Measurements from ENCODE around the gene OR8J1. TPM values are rescaled to one million over a fixed set of nuclear protein-coding genes. Genes with fewer than 3 reads are reported as not detected.
"Not testable (repeated sequence)": the region's sequence is repeated elsewhere in the genome, so short reads cannot be mapped to it uniquely, and the experiment has no call there.

OR8J1 gene
- total and polyA plus RNA-seq, 5 donors from 2014 or later = not detected

DNA sequence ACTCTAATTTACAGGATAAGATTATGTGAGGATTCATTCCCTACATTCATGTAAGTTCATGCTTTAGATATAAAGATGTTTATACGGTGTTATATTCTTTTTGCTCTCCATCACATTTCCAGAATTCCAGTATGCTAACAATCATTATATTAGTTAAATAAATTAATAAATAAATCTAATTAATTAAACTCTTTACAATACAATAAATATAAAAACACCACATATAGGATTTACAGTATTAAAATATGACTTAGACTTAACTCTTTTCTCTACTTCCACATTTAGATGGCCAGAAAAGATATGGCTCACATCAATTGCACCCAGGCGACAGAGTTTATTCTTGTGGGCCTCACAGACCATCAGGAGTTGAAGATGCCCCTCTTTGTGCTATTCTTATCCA, 21.2 kb downstream of the OR8J1 start, which contains the start of gene OR8U1:
Gene OR8U1 (plus strand): TSS at position 301 of the 400 bp plus-strand sequence. CDS start 0 bp downstream, at position 301.
- no peaks in the 10 kb centered on the region for H3K4me1 ChIP-seq (ENCODE audit: control insufficient read depth, insufficient read depth, low read length, poor library complexity, severe bottlenecking)
- no peaks in the 10 kb centered on the region for H3K4me1 Mint-ChIP-seq
- ATAC-seq (ENCODE audit: low read depth in 2 of 2) (no peak), DNase-seq (no peak)
- peak within 1 kb of the TSS in 1 of 4 donors; percentile 1 for H3K4me3 Mint-ChIP-seq
- no peak within 1 kb of the TSS for H3K27ac Mint-ChIP-seq
- H3K27ac ChIP-seq (ENCODE audit: insufficient read depth, low read length, poor library complexity, severe bottlenecking) = no peak within 1 kb of the TSS
- H3K27me3 Mint-ChIP-seq = no peaks in the 10 kb centered on the region
- no peaks in the 10 kb centered on the region for H3K36me3 Mint-ChIP-seq
- H3K9me3 ChIP-seq (ENCODE audit: control insufficient read depth in 2 of 2, low read length in 2 of 2) = no peaks in the 10 kb centered on the region
- H3K27me3 ChIP-seq (ENCODE audit: control insufficient read depth, insufficient read depth, low read length) = no peaks in the 10 kb centered on the region
- peaks cover 3 to 30% (median 9%) of the 10 kb centered on the region in 7 donors for H3K9me3 Mint-ChIP-seq
- no peaks in the 10 kb centered on the region for H3K36me3 ChIP-seq (ENCODE audit: control insufficient read depth, insufficient read depth, low read length)
- no peak within 1 kb of the TSS for H3K4me3 ChIP-seq (ENCODE audit: low read depth, low read length)

DNA sequence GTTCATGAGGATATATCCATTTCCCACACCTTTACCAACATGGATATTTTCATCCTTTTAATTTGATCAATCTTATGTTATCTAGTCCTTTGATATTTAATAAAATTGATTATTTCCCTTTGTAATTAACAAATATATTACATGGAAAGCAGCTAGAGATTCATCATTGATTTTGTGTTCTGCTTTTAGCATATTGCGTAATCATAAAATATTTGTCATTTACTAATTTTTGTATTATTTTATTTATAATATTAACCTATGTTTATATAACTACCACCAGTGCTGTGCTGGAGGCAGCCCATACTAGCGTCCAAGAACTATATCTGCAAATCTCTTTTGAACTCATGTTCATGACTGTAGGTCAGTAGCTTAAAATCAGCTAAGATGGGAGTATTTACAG, 26.0 kb downstream of the OR8J1 start:
- peaks cover 1 to 23% (median 8%) of the 10 kb centered on the region in 7 donors for H3K9me3 Mint-ChIP-seq
- ATAC-seq (ENCODE audit: low read depth in 2 of 2) (no peak), DNase-seq (no peak)
- H3K4me1 ChIP-seq (ENCODE audit: control insufficient read depth, insufficient read depth, low read length, poor library complexity, severe bottlenecking) = no peaks in the 10 kb centered on the region
- no peak overlapping the region for H3K27ac Mint-ChIP-seq
- no peak overlapping the region for H3K4me3 Mint-ChIP-seq
- H3K27ac ChIP-seq (ENCODE audit: insufficient read depth, low read length, poor library complexity, severe bottlenecking) = no peak overlapping the region
- no peaks in the 10 kb centered on the region for H3K36me3 Mint-ChIP-seq
- no peaks in the 10 kb centered on the region for H3K9me3 ChIP-seq (ENCODE audit: control insufficient read depth in 2 of 2, low read length in 2 of 2)
- H3K4me1 Mint-ChIP-seq = no peaks in the 10 kb centered on the region
- no peak overlapping the region for H3K4me3 ChIP-seq (ENCODE audit: low read depth, low read length)
- no peaks in the 10 kb centered on the region for H3K27me3 ChIP-seq (ENCODE audit: control insufficient read depth, insufficient read depth, low read length)
- no peaks in the 10 kb centered on the region for H3K36me3 ChIP-seq (ENCODE audit: control insufficient read depth, insufficient read depth, low read length)
- H3K27me3 Mint-ChIP-seq = no peaks in the 10 kb centered on the region

GRCh38 chr11:56394381-56394780, 40.3 kb downstream of the OR8J1 start:
- no peaks in the 10 kb centered on the region for H3K36me3 ChIP-seq (ENCODE audit: control insufficient read depth, insufficient read depth, low read length)
- H3K4me1 ChIP-seq (ENCODE audit: control insufficient read depth, insufficient read depth, low read length, poor library complexity, severe bottlenecking) = no peaks in the 10 kb centered on the region
- Mint-ChIP-seq H3K27me3 (no peaks in the 10 kb centered on the region), H3K36me3 (no peaks in the 10 kb centered on the region), H3K4me1 (no peaks in the 10 kb centered on the region), H3K27ac (no peak overlapping the region), H3K9me3 (peaks cover 0 to 13% (median 7%) of the 10 kb centered on the region in 7 donors), H3K4me3 (no peak overlapping the region)
- DNase-seq (no peak), ATAC-seq (ENCODE audit: low read depth in 2 of 2) (no peak)
- H3K27me3 ChIP-seq (ENCODE audit: control insufficient read depth, insufficient read depth, low read length) = no peaks in the 10 kb centered on the region
- no peak overlapping the region for H3K27ac ChIP-seq (ENCODE audit: insufficient read depth, low read length, poor library complexity, severe bottlenecking)
- peaks cover 2 to 14% of the 10 kb centered on the region in 2 experiments for H3K9me3 ChIP-seq (ENCODE audit: control insufficient read depth in 2 of 2, low read length in 2 of 2)
- H3K4me3 ChIP-seq (ENCODE audit: low read depth, low read length) = no peak overlapping the region

GRCh38 chr11:56396047-56396446, 42.0 kb downstream of the OR8J1 start:
- Mint-ChIP-seq H3K27ac (no peak overlapping the region), H3K27me3 (no peaks in the 10 kb centered on the region), H3K4me1 (no peaks in the 10 kb centered on the region), H3K9me3 (peaks cover 0 to 13% (median 8%) of the 10 kb centered on the region in 7 donors), H3K36me3 (no peaks in the 10 kb centered on the region), H3K4me3 (no peak overlapping the region)
- H3K4me3 ChIP-seq (ENCODE audit: low read depth, low read length) = no peak overlapping the region
- no peaks in the 10 kb centered on the region for H3K4me1 ChIP-seq (ENCODE audit: control insufficient read depth, insufficient read depth, low read length, poor library complexity, severe bottlenecking)
- no peak for ATAC-seq (ENCODE audit: low read depth in 2 of 2)
- H3K27ac ChIP-seq (ENCODE audit: insufficient read depth, low read length, poor library complexity, severe bottlenecking) = no peak overlapping the region
- DNase-seq = no peak
- peaks cover 2 to 14% of the 10 kb centered on the region in 2 experiments for H3K9me3 ChIP-seq (ENCODE audit: control insufficient read depth in 2 of 2, low read length in 2 of 2)
- no peaks in the 10 kb centered on the region for H3K36me3 ChIP-seq (ENCODE audit: control insufficient read depth, insufficient read depth, low read length)
- H3K27me3 ChIP-seq (ENCODE audit: control insufficient read depth, insufficient read depth, low read length) = no peaks in the 10 kb centered on the region

- ATAC-seq (ENCODE audit: low read depth in 2 of 2); H3K27ac ChIP-seq (ENCODE audit: insufficient read depth, low read length, poor library complexity, severe bottlenecking); H3K36me3 Mint-ChIP-seq; H3K27me3 Mint-ChIP-seq; H3K27ac Mint-ChIP-seq; H3K4me3 ChIP-seq (ENCODE audit: low read depth, low read length); H3K36me3 ChIP-seq (ENCODE audit: control insufficient read depth, insufficient read depth, low read length); H3K27me3 ChIP-seq (ENCODE audit: control insufficient read depth, insufficient read depth, low read length); H3K4me1 Mint-ChIP-seq; H3K4me1 ChIP-seq (ENCODE audit: control insufficient read depth, insufficient read depth, low read length, poor library complexity, severe bottlenecking); H3K4me3 Mint-ChIP-seq; H3K9me3 ChIP-seq (ENCODE audit: control insufficient read depth in 2 of 2, low read length in 2 of 2); DNase-seq: not testable (repeated sequence)
- H3K9me3 Mint-ChIP-seq = peaks cover 0 to 23% (median 8%) of the 10 kb centered on the region in 7 donors
Measured at GRCh38 chr11:56401858-56402461, 47.9 kb downstream of the OR8J1 start.

DNA sequence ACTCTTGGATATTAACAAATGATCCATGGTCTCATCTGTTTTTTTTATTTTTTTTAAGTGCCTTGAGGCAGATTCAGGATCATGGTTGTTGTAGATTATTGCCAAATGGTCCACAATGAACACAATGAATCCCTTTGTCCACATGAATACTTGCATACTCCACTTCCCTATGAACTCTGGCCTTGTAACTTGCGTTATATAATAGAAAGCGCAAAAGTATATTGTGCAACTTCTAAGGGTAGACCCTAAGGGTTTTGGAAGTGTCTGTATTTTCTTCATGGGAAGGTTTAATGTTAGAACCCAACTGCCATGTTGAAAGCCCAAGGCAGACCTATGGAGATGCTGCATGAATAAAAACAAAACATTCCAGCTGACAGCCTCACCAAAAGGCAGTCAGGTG, 50.3 kb downstream of the OR8J1 start:
- H3K36me3 ChIP-seq (ENCODE audit: control insufficient read depth, insufficient read depth, low read length) = no peaks in the 10 kb centered on the region
- H3K4me3 Mint-ChIP-seq = no peak overlapping the region
- no peak for ATAC-seq (ENCODE audit: low read depth in 2 of 2)

DNA sequence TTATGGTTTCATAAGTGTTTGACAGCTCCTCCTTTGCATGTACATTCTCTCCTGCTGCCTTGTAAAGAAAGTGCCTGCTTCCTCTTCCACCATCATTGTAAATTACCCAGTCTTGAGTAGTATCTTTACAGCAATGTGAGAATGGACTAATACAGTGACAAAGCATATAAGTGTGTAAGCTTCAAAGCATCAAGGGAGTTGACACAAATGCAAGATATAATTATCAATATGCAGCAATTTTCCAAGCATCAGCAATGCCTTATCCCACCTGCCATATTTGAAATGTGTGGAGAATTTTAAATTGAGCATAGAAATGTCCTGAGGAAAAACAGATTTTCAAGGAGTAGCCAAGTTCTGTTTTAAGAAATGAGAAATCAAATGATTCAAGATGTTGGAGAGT, 56.7 kb downstream of the OR8J1 start:
- no peak for ATAC-seq (ENCODE audit: low read depth in 2 of 2)
- no peak overlapping the region for H3K4me3 Mint-ChIP-seq
- H3K9me3 Mint-ChIP-seq = peaks cover 4 to 40% (median 11%) of the 10 kb centered on the region in 7 donors
- no peak overlapping the region for H3K27ac ChIP-seq (ENCODE audit: insufficient read depth, low read length, poor library complexity, severe bottlenecking)
- no peaks in the 10 kb centered on the region for H3K36me3 Mint-ChIP-seq
- H3K4me3 ChIP-seq (ENCODE audit: low read depth, low read length) = no peak overlapping the region
- H3K27me3 Mint-ChIP-seq = no peaks in the 10 kb centered on the region
- DNase-seq = no peak
- no peaks in the 10 kb centered on the region for H3K36me3 ChIP-seq (ENCODE audit: control insufficient read depth, insufficient read depth, low read length)
- H3K4me1 Mint-ChIP-seq = no peaks in the 10 kb centered on the region
- H3K27me3 ChIP-seq (ENCODE audit: control insufficient read depth, insufficient read depth, low read length) = no peaks in the 10 kb centered on the region
- H3K4me1 ChIP-seq (ENCODE audit: control insufficient read depth, insufficient read depth, low read length, poor library complexity, severe bottlenecking) = no peaks in the 10 kb centered on the region
- peaks cover 0 to 5% of the 10 kb centered on the region in 2 experiments for H3K9me3 ChIP-seq (ENCODE audit: control insufficient read depth in 2 of 2, low read length in 2 of 2)
- H3K27ac Mint-ChIP-seq = no peak overlapping the region

More for the DNA sequence above, 50.3 kb downstream of the OR8J1 start:
- Histone ChIP-seq H3K9me3 (ENCODE audit: control insufficient read depth in 2 of 2, low read length in 2 of 2) (no peaks in the 10 kb centered on the region), H3K4me1 (ENCODE audit: control insufficient read depth, insufficient read depth, low read length, poor library complexity, severe bottlenecking) (no peaks in the 10 kb centered on the region), H3K4me3 (ENCODE audit: low read depth, low read length) (no peak overlapping the region), H3K27me3 (ENCODE audit: control insufficient read depth, insufficient read depth, low read length) (no peaks in the 10 kb centered on the region), H3K27ac (ENCODE audit: insufficient read depth, low read length, poor library complexity, severe bottlenecking) (no peak overlapping the region)
- H3K4me1 Mint-ChIP-seq = no peaks in the 10 kb centered on the region
- H3K36me3 Mint-ChIP-seq = no peaks in the 10 kb centered on the region
- no peak overlapping the region for H3K27ac Mint-ChIP-seq
- peaks cover 0 to 36% (median 13%) of the 10 kb centered on the region in 7 donors for H3K9me3 Mint-ChIP-seq
- DNase-seq = no peak
- no peaks in the 10 kb centered on the region for H3K27me3 Mint-ChIP-seq

Data from CD4-positive, CD25-positive, alpha-beta regulatory T cell (primary cell).